Sigmoid colon (tissue), 7 donors: ENCODE data around the gene DNTTIP2. TPM values are rescaled to one million over a fixed set of nuclear protein-coding genes. Genes with fewer than 3 reads are reported as not detected.

Experiments
- DNase-seq: peaks from one replicate; pipeline ENCODE4 v3.0.0-alpha.2; 2019
- H3K27ac ChIP-seq, 4 donors: fragments of 200-600 bp; sonication (generic); one replicate each; pipeline ENCODE4 v1.5.1; 2016 to 2019; ENCODE audit warnings: mild to moderate bottlenecking in 1 of 4
- H3K27me3 ChIP-seq, 3 donors: fragments of 200-600 bp; sonication (generic); one replicate each; pipeline ENCODE4 v1.5.1; 2019; ENCODE audit warnings: mild to moderate bottlenecking in 1 of 3
- H3K36me3 ChIP-seq, 4 donors: fragments of 200-600 bp; sonication (generic); one replicate each; pipeline ENCODE4 v1.5.1; 2016 to 2019
- H3K4me1 ChIP-seq, 4 donors: fragments of 200-600 bp; sonication (generic); one replicate each; pipeline ENCODE4 v1.5.1; 2017 to 2019
- H3K4me3 ChIP-seq, 4 donors: fragments of 200-600 bp; sonication (generic); one replicate each; pipeline ENCODE4 v1.5.1; 2017 to 2019; ENCODE audit warnings: mild to moderate bottlenecking in 2 of 4, moderate library complexity in 1 of 4
- H3K9me3 ChIP-seq, 4 donors: fragments of 200-600 bp in 3 of 4; sonication (generic) in 3 of 4; one replicate each; pipeline versions ENCODE4 v1.5.1 to v1.6.1; 2013 to 2019
- EP300 ChIP-seq, 4 donors: sonication (generic); formaldehyde crosslinking; IDR thresholded peaks; one replicate each; pipeline ENCODE4 v1.6.1; 2017; ENCODE audit warnings: antibody characterized with exemption in 4 of 4
- POLR2A ChIP-seq, 2 donors: fragments of 450-650 bp; IDR thresholded peaks; one replicate each; pipeline ENCODE4 v1.6.1; 2016; ENCODE audit warnings: antibody characterized with exemption in 2 of 2, mild to moderate bottlenecking in 2 of 2, moderate library complexity in 2 of 2
- POLR2AphosphoS5 ChIP-seq, 4 donors: sonication (generic); formaldehyde crosslinking; IDR thresholded peaks; one replicate each; pipeline ENCODE4 v1.6.1; 2017; ENCODE audit warnings: antibody characterized with exemption in 4 of 4
- WGBS, 2 donors: extraction: QIAGEN DNeasy Blood & Tissue Kit; methylation state at CpG; one replicate each; pipeline ENCODE4 v1.1.7; 2013; 5-methylcytosine and 5-hydroxymethylcytosine counted together
- intact Hi-C: fragments of 100-400 bp; cut with DNase I; formaldehyde crosslinking; loops from one replicate; pipeline ENCODE4 v1.15.1; 2023
- polyA plus RNA-seq, 3 donors: library from polyadenylated mRNA; stranded (reverse); fragments of 200-250 nt; gene quantifications; one replicate each; pipeline ENCODE4 v1.2.3, GENCODE V29; 2013
- small RNA-seq, 3 donors: library from RNA; depleted of rRNA; stranded (forward); fragments of <200 nt; gene quantifications; one replicate each; pipeline ENCODE3, GENCODE V24; 2016
- total RNA-seq, 4 donors: library from RNA; depleted of rRNA; stranded (reverse); fragments of >200 nt; gene quantifications; one replicate each; pipeline ENCODE4 v1.1.0, GENCODE V29; 2016
- TF ChIP-seq, protein P1 (sequence below), 4 experiments: fragments of 450-650 bp in 3 of 4; fragments of 200-600 bp in 1 of 4; IDR thresholded peaks; one replicate each; pipeline ENCODE4 v1.5.1; 2016 to 2019; ENCODE audit warnings: antibody characterized with exemption in 4 of 4, mild to moderate bottlenecking in 3 of 4, moderate library complexity in 2 of 4
- donor health status: healthy with polysubstance abuse.
- donor health status: Bipolar disorder and iron deficiency.
- donor health status: healthy.

DNTTIP2 gene
- total and polyA plus RNA-seq, 7 donors: 22.2 to 48.9 (median 29.5) TPM

GRCh38 chr1:93817819-93818569 is 61.0 kb downstream of the DNTTIP2 start:
- intact Hi-C loops: no loop called here

GRCh38 chr1:93816970-93817678 is 61.9 kb downstream of the DNTTIP2 start:
- whole genome bisulfite sequencing, 2 donors: 35 to 68% methylated on average over 3 of the region's 3 CpGs
- H3K4me3 ChIP-seq: no peak overlapping the region
- H3K36me3 ChIP-seq: no peaks in the 10 kb centered on the region
- H3K27ac ChIP-seq: peak overlapping the region in 2 of 4 donors; percentile 40 to 45
- H3K9me3 ChIP-seq: no peaks in the 10 kb centered on the region
- no peak for TF ChIP-seq POLR2A (IDR thresholded peaks at IDR 0.05)
- peak in 2 of 4 donors; percentile 46 for TF ChIP-seq POLR2AphosphoS5 (IDR thresholded peaks at IDR 0.05)
- TF ChIP-seq, protein P1, sequence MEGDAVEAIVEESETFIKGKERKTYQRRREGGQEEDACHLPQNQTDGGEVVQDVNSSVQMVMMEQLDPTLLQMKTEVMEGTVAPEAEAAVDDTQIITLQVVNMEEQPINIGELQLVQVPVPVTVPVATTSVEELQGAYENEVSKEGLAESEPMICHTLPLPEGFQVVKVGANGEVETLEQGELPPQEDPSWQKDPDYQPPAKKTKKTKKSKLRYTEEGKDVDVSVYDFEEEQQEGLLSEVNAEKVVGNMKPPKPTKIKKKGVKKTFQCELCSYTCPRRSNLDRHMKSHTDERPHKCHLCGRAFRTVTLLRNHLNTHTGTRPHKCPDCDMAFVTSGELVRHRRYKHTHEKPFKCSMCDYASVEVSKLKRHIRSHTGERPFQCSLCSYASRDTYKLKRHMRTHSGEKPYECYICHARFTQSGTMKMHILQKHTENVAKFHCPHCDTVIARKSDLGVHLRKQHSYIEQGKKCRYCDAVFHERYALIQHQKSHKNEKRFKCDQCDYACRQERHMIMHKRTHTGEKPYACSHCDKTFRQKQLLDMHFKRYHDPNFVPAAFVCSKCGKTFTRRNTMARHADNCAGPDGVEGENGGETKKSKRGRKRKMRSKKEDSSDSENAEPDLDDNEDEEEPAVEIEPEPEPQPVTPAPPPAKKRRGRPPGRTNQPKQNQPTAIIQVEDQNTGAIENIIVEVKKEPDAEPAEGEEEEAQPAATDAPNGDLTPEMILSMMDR (IDR thresholded peaks at IDR 0.05): no peak
- intact Hi-C loops: no loop called here
- DNase-seq: no peak
- H3K4me1 ChIP-seq: peaks cover 0 to 8% (median 5%) of the 10 kb centered on the region in 4 donors
- H3K27me3 ChIP-seq: no peaks in the 10 kb centered on the region

More at GRCh38 chr1:93817819-93818569, 61.0 kb downstream of the DNTTIP2 start:
- H3K27ac ChIP-seq: peak overlapping the region in 2 of 4 donors; percentile 40 to 45
- no peak for TF ChIP-seq POLR2A (IDR thresholded peaks at IDR 0.05)
- TF ChIP-seq EP300 (IDR thresholded peaks at IDR 0.05): no peak
- TF ChIP-seq, protein P1 (IDR thresholded peaks at IDR 0.05): no peak
- no peak for TF ChIP-seq POLR2AphosphoS5 (IDR thresholded peaks at IDR 0.05)
- no peaks in the 10 kb centered on the region for H3K36me3 ChIP-seq
- WGBS, 2 donors: 74 to 88% methylated on average over 12 of the region's 12 CpGs
- no peaks in the 10 kb centered on the region for H3K27me3 ChIP-seq
- no peaks in the 10 kb centered on the region for H3K9me3 ChIP-seq
- no peak for DNase-seq
- no peak overlapping the region for H3K4me3 ChIP-seq
- peaks cover 0 to 3% (median 0%) of the 10 kb centered on the region in 4 donors for H3K4me1 ChIP-seq

Small RNA genes lying within 50 kb of the gene (small RNA-seq; reads per million reads assigned to genes)
- gene AL117351.2 (0 reads per million in 3 donors), gene MIR760 (0.18 to 1.8 (median 1.5) reads per million in 3 donors)

Other genes with a start within 250 kb of the DNTTIP2 start
- gene BCAR3, start 197.4 kb downstream of the DNTTIP2 start, total RNA-seq: 10 to 100 TPM; 12.3 to 22.1 (median 18.2) TPM
- gene BCAR3, start 197.4 kb downstream of the DNTTIP2 start, polyA plus RNA-seq: 10 to 100 TPM; 24.8 to 43.2 (median 39.5) TPM
- 1 to 10 TPM; 3.9 to 6.4 (median 5.6) TPM for gene GCLM, start 30.2 kb upstream of the DNTTIP2 start, total RNA-seq
- gene GCLM, start 30.2 kb upstream of the DNTTIP2 start, polyA plus RNA-seq: 1 to 10 TPM; 4.2 to 8.4 (median 8.3) TPM
- 1 to 10 TPM in 1 of 4 donors, under 1 TPM in 3; 0.14 to 1.1 (median 0.50) TPM for gene ABCA4, start 241.9 kb upstream of the DNTTIP2 start, total RNA-seq
- under 1 TPM in 1 of 3 donors, not detected in 2; 0.16 TPM for gene ABCA4, start 241.9 kb upstream of the DNTTIP2 start, polyA plus RNA-seq